ENCODE results near the gene DMPK. TPM values are rescaled to one million over a fixed set of nuclear protein-coding genes. Genes with fewer than 3 reads are reported as not detected.

The DMPK gene
- polyA plus RNA-seq, 4 donors: 12.7 to 42.2 (median 21.6) TPM

GRCh38 chr19:45785781-45786532 lies 3.7 kb upstream of the DMPK start:
- FAIRE-seq: no peak
- peaks cover 0 to 2% (median 0%) of the 10 kb centered on the region in 3 donors for H3K4me1 ChIP-seq (ENCODE audit: control insufficient read depth in 3 of 3, insufficient read depth in 2 of 3, low read depth in 1 of 3, low read length in 2 of 3)

GRCh38 chr19:45785097-45785496 lies 2.8 kb upstream of the DMPK start:
- H3K4me3 ChIP-seq (ENCODE audit: low read depth in 1 of 3, low read length in 3 of 3): no peak overlapping the region
- H3K36me3 ChIP-seq (ENCODE audit: control insufficient read depth in 3 of 3, insufficient read depth in 2 of 3, low read depth in 1 of 3, low read length in 3 of 3): peaks cover 2 to 68% (median 6%) of the 10 kb centered on the region in 3 donors
- H3K4me1 ChIP-seq (ENCODE audit: control insufficient read depth in 3 of 3, insufficient read depth in 2 of 3, low read depth in 1 of 3, low read length in 2 of 3): peaks cover 0 to 11% (median 0%) of the 10 kb centered on the region in 3 donors
- WGBS, 3 donors: 80 to 90% (median 88%) methylated on average over 5 of the region's 5 CpGs
- DNase-seq: no peak
- no peaks in the 10 kb centered on the region for H3K27me3 ChIP-seq (ENCODE audit: control insufficient read depth in 3 of 3, insufficient read depth in 3 of 3, low read length in 3 of 3)
- no peak for FAIRE-seq
- H3K27ac ChIP-seq (ENCODE audit: low read depth in 1 of 3, low read length in 2 of 3): no peak overlapping the region
- no peaks in the 10 kb centered on the region for H3K9me3 ChIP-seq (ENCODE audit: control insufficient read depth in 2 of 2, insufficient read depth in 1 of 2, low read depth in 1 of 2, low read length in 1 of 2)

More at GRCh38 chr19:45785781-45786532, 3.7 kb upstream of the DMPK start:
- DNase-seq: no peak
- Histone ChIP-seq H3K4me3 (ENCODE audit: low read depth in 1 of 3, low read length in 3 of 3) (no peak overlapping the region), H3K27ac (ENCODE audit: low read depth in 1 of 3, low read length in 2 of 3) (no peak overlapping the region), H3K27me3 (ENCODE audit: control insufficient read depth in 3 of 3, insufficient read depth in 3 of 3, low read length in 3 of 3) (no peaks in the 10 kb centered on the region), H3K36me3 (ENCODE audit: control insufficient read depth in 3 of 3, insufficient read depth in 2 of 3, low read depth in 1 of 3, low read length in 3 of 3) (peaks cover 2 to 76% (median 6%) of the 10 kb centered on the region in 3 donors), H3K9me3 (ENCODE audit: control insufficient read depth in 2 of 2, insufficient read depth in 1 of 2, low read depth in 1 of 2, low read length in 1 of 2) (no peaks in the 10 kb centered on the region)
- WGBS, 3 donors: 91 to 94% (median 92%) methylated on average over 49 to 57 of the region's 57 CpGs

- Histone ChIP-seq H3K4me1 (ENCODE audit: control insufficient read depth in 3 of 3, insufficient read depth in 2 of 3, low read depth in 1 of 3, low read length in 2 of 3) (peaks cover 0 to 18% (median 5%) of the 10 kb centered on the region in 3 donors), H3K4me3 (ENCODE audit: low read depth in 1 of 3, low read length in 3 of 3) (no peak overlapping the region), H3K9me3 (ENCODE audit: control insufficient read depth in 2 of 2, insufficient read depth in 1 of 2, low read depth in 1 of 2, low read length in 1 of 2) (no peaks in the 10 kb centered on the region), H3K36me3 (ENCODE audit: control insufficient read depth in 3 of 3, insufficient read depth in 2 of 3, low read depth in 1 of 3, low read length in 3 of 3) (peaks cover 2 to 61% (median 6%) of the 10 kb centered on the region in 3 donors), H3K27ac (ENCODE audit: low read depth in 1 of 3, low read length in 2 of 3) (peak overlapping the region in 1 of 3 donors; percentile 36), H3K27me3 (ENCODE audit: control insufficient read depth in 3 of 3, insufficient read depth in 3 of 3, low read length in 3 of 3) (no peaks in the 10 kb centered on the region)
- 79 to 93% (median 88%) methylated on average over 4 of the region's 4 CpGs for WGBS, 3 donors
- DNase-seq (no peak), FAIRE-seq (no peak)
Observed at GRCh38 chr19:45784096-45784495, 1.8 kb upstream of the DMPK start.

GRCh38 chr19:45782820-45783785 lies 813 bp upstream of the DMPK start:
- no peak for FAIRE-seq
- 69 to 88% (median 84%) methylated on average over 26 of the region's 26 CpGs for WGBS, 3 donors

GRCh38 chr19:45781214-45782161 lies 802 bp downstream of the DMPK start:
- WGBS, 3 donors: 17 to 45% (median 31%) methylated on average over 17 of the region's 17 CpGs
- no peaks in the 10 kb centered on the region for H3K9me3 ChIP-seq (ENCODE audit: control insufficient read depth in 2 of 2, insufficient read depth in 1 of 2, low read depth in 1 of 2, low read length in 1 of 2)
- no peaks in the 10 kb centered on the region for H3K27me3 ChIP-seq (ENCODE audit: control insufficient read depth in 3 of 3, insufficient read depth in 3 of 3, low read length in 3 of 3)
- H3K4me3 ChIP-seq (ENCODE audit: low read depth in 1 of 3, low read length in 3 of 3): peak overlapping the region in 1 of 3 donors; percentile 39
- FAIRE-seq (no peak), DNase-seq (peak; percentile 9 to 41)
- H3K4me1 ChIP-seq (ENCODE audit: control insufficient read depth in 3 of 3, insufficient read depth in 2 of 3, low read depth in 1 of 3, low read length in 2 of 3): peaks cover 0 to 28% (median 5%) of the 10 kb centered on the region in 3 donors
- peaks cover 0 to 62% (median 3%) of the 10 kb centered on the region in 3 donors for H3K36me3 ChIP-seq (ENCODE audit: control insufficient read depth in 3 of 3, insufficient read depth in 2 of 3, low read depth in 1 of 3, low read length in 3 of 3)
- H3K27ac ChIP-seq (ENCODE audit: low read depth in 1 of 3, low read length in 2 of 3): peak overlapping the region in 1 of 3 donors; percentile 42

More at GRCh38 chr19:45782820-45783785, 813 bp upstream of the DMPK start:
- Histone ChIP-seq H3K27ac (ENCODE audit: low read depth in 1 of 3, low read length in 2 of 3) (peak overlapping the region in 2 of 3 donors; percentile 51 to 70), H3K4me3 (ENCODE audit: low read depth in 1 of 3, low read length in 3 of 3) (no peak overlapping the region), H3K36me3 (ENCODE audit: control insufficient read depth in 3 of 3, insufficient read depth in 2 of 3, low read depth in 1 of 3, low read length in 3 of 3) (peaks cover 2 to 61% (median 6%) of the 10 kb centered on the region in 3 donors), H3K9me3 (ENCODE audit: control insufficient read depth in 2 of 2, insufficient read depth in 1 of 2, low read depth in 1 of 2, low read length in 1 of 2) (no peaks in the 10 kb centered on the region), H3K27me3 (ENCODE audit: control insufficient read depth in 3 of 3, insufficient read depth in 3 of 3, low read length in 3 of 3) (no peaks in the 10 kb centered on the region), H3K4me1 (ENCODE audit: control insufficient read depth in 3 of 3, insufficient read depth in 2 of 3, low read depth in 1 of 3, low read length in 2 of 3) (peaks cover 0 to 28% (median 5%) of the 10 kb centered on the region in 3 donors)
- no peak for DNase-seq

- H3K9me3 ChIP-seq (ENCODE audit: control insufficient read depth in 2 of 2, insufficient read depth in 1 of 2, low read depth in 1 of 2, low read length in 1 of 2): no peaks in the 10 kb centered on the region
- H3K27me3 ChIP-seq (ENCODE audit: control insufficient read depth in 3 of 3, insufficient read depth in 3 of 3, low read length in 3 of 3): no peaks in the 10 kb centered on the region
- DNase-seq (no peak), FAIRE-seq (no peak)
- peaks cover 0 to 28% (median 5%) of the 10 kb centered on the region in 3 donors for H3K4me1 ChIP-seq (ENCODE audit: control insufficient read depth in 3 of 3, insufficient read depth in 2 of 3, low read depth in 1 of 3, low read length in 2 of 3)
- H3K27ac ChIP-seq (ENCODE audit: low read depth in 1 of 3, low read length in 2 of 3): no peak overlapping the region
- H3K4me3 ChIP-seq (ENCODE audit: low read depth in 1 of 3, low read length in 3 of 3): peak overlapping the region in 1 of 3 donors; percentile 23
- 35 to 39% (median 37%) methylated on average over 8 to 13 of the region's 13 CpGs for WGBS, 3 donors
- H3K36me3 ChIP-seq (ENCODE audit: control insufficient read depth in 3 of 3, insufficient read depth in 2 of 3, low read depth in 1 of 3, low read length in 3 of 3): peaks cover 0 to 57% (median 0%) of the 10 kb centered on the region in 3 donors
Observed at GRCh38 chr19:45780448-45781213, 1.7 kb downstream of the DMPK start.

GRCh38 chr19:45780146-45780447 lies 2.2 kb downstream of the DMPK start:
- H3K36me3 ChIP-seq (ENCODE audit: control insufficient read depth in 3 of 3, insufficient read depth in 2 of 3, low read depth in 1 of 3, low read length in 3 of 3): peaks cover 0 to 52% (median 0%) of the 10 kb centered on the region in 3 donors
- no peaks in the 10 kb centered on the region for H3K27me3 ChIP-seq (ENCODE audit: control insufficient read depth in 3 of 3, insufficient read depth in 3 of 3, low read length in 3 of 3)
- FAIRE-seq (no peak), DNase-seq (peak in 1 of 2 donors; percentile 26)
- H3K27ac ChIP-seq (ENCODE audit: low read depth in 1 of 3, low read length in 2 of 3): no peak overlapping the region
- whole genome bisulfite sequencing, 3 donors: 15 to 31% (median 26%) methylated on average over 4 of the region's 4 CpGs
- peak overlapping the region in 1 of 3 donors; percentile 10 for H3K4me3 ChIP-seq (ENCODE audit: low read depth in 1 of 3, low read length in 3 of 3)
- no peaks in the 10 kb centered on the region for H3K9me3 ChIP-seq (ENCODE audit: control insufficient read depth in 2 of 2, insufficient read depth in 1 of 2, low read depth in 1 of 2, low read length in 1 of 2)
- peaks cover 0 to 28% (median 5%) of the 10 kb centered on the region in 3 donors for H3K4me1 ChIP-seq (ENCODE audit: control insufficient read depth in 3 of 3, insufficient read depth in 2 of 3, low read depth in 1 of 3, low read length in 2 of 3)

All from small intestine (tissue), 7 donors.